IPS-11a (cell line): Measurements from ENCODE around the gene EPC1.
"Not testable (repeated sequence)": the region's sequence is repeated elsewhere in the genome, so short reads cannot be mapped to it uniquely, and the experiment has no call there.

Source experiments
- H3K4me3 ChIP-seq: one replicate; pipeline ENCODE4 v1.5.1; 2013; ENCODE audit warnings: low read depth, low read length, control low read depth

EPC1 gene

DNA sequence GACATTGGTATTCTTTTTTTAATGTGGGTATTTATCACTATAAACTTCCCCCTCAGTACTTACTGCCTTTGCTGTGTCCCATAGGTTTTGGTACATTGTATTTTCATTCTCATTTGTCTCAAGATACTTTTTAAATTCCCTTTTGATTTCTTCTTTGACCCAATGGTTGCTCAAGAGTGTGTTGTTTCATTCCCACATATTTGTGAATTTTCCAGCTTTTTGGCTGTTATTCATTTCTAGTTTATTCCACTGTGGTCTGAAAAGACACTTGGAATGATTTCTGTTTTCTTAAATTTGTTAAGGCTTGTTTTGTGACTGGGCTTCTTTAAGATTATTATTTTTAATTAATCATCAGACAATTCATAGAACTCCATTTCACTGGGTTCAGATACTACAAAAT lies 105.0 kb downstream of the EPC1 start:
- no peak overlapping the region for H3K4me3 ChIP-seq

DNA sequence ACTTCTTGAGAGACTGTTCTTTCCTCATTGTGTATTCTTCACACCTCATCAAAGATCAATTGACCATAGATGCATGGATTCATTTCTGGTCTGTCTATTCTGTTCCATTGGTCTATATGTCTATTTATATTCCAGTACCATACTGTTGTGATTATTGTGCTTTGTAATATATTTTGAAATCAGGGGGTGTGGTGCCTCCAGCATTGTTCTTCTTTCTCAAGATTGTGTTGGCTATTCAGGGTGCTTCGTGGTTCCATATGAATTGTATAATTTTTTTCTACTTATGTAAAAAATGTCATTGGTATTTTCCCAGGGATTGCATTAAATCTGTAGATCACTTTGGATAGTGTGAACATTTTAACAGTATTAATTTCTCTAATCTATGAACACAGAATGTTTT lies 106.5 kb downstream of the EPC1 start:
- no peak overlapping the region for H3K4me3 ChIP-seq

DNA sequence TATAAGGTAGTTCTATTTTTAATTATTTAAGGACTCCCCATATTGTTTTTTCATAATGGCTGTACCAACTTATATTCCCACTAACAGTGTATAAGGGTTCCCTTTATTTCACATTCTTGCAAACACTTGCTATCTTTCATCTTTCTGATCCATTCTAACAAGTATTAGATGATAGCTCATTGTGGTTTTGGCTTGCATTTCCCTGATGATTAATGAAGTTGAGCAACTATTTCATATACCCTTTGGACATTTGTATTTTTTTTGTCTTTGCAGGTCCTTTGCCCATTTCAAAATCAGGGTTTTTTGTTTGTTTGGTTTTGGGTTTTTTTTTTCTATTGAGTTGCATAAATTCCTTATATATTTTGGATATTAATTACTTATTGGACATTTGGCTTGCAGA lies 107.2 kb downstream of the EPC1 start:
- H3K4me3 ChIP-seq: no peak overlapping the region

DNA sequence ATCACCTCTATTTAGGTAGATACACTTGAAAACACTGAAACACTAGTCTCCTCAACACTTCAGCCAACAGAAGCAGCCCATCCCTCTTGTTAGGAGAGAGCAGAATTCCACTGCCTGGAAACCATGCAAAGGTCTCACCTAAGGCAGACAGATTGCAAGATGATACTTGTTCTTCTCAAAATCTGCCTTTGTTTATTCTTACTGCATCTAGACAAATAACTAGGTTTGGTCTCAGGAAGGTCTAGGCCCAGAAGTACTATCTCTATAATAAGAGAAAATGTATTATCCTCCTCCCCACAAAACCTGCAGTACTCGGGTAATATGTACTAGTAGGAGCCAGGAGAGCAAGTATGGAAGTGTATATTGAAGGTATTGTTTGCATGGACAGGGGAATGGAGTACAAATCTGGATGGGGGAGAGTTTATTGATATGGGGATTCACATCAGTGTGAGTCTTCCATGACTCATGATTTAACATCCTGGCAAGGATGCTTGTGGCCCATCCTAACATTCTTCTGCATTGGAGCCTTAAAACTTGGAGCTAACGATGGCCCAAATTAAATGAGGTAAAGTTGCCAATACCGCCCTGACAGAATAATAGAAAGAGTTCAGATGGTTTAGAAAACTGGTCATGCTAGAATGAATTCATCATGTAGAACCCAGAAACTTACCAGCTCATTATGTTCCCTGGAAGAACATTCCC lies 109.2 kb downstream of the EPC1 start:
- no peak overlapping the region for H3K4me3 ChIP-seq

DNA sequence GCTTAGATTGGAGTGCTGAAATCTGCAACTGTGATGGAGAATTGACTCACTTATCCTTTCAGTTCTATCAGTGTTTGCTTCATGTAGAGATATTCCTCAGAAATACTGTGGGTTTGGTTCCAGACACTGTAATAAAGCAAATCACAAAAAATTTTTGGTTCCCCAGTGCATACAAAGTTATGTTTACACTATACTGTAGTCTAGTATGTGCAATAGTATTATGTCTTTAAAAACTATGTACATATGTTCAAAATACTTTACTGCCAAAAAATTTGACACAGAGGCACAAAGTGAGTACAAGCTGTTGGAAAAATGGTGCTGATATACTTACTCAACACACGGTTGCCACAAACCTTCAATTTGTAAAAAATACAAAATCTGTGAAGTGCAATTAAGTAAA lies 112.5 kb downstream of the EPC1 start:
- H3K4me3 ChIP-seq: no peak overlapping the region

DNA sequence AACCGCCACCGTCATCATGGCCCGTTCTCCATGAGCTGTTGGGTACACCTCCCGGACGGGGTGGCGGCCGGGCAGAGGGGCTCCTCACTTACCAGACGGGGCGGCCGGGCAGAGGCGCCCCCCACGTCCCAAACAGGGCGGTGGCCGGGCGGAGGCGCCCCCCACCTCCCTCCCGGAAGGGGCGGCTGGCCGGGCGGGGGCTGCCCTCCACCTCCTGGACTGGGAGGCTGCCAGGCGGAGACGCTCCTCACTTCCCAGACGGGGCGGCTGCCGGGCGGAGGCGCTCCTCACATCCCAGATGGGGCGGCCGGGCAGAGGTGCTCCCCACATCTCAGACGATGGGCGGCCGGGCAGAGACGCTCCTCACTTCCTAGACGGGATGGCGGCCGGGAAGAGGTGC lies 113.6 kb downstream of the EPC1 start:
- not testable (repeated sequence) for H3K4me3 ChIP-seq

DNA sequence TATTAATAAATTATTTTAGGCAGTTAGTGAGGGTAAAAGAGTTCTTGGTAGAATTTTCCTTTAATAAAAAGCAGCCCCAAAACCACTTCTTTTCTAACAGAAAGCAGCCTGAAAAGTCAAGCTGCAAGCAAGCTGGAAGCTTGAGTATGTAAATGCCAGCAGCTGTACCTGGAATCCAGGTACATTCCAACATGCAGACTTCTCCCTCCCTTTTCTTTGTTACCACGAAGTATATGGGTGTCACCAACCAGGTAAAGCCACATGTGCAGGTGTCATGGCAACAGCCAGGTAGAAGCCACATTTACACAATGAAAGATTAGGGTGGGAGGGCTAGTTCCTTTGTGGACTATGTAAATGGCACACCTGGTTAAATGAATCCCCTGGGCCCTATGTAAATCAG lies 114.6 kb downstream of the EPC1 start:
- no peak overlapping the region for H3K4me3 ChIP-seq

DNA sequence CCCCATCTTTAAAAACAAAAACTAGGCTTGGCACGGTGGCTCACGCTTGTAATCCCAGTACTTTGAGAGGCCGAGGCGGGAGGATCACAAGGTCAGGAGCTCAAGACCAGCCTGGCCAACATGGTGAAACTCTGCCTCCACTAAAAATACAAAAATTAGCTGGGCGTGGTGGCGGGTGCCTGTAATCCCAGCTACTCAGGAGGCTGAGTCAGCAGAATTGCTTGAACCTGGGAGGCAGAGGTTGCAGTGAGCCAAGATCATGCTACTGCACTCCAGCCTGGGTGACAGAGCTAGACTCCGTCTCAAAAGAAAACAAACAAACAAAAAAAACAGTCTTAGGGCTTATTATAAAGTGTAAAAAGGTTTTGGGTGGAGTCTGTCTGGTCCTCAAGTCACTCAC lies 117.2 kb downstream of the EPC1 start:
- not testable (repeated sequence) for H3K4me3 ChIP-seq

DNA sequence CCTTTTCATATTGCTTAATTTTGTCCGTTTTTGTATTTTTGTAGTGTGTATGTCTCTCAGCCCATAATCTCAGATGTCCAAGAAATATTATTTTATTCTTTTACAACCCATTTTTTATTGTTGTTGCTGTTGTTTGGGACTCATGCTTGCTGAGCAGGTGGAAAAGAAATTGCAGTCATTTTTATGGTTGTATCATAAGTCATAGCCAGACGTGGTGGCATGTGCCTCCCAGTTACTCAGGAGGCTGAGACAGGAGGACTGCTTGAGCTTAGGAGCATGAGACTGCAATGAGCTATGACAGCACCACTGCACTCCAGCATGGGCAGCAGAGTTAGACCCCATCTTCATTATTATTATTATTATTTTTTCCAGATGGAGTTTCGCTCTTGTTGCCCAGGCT lies 117.8 kb downstream of the EPC1 start:
- no peak overlapping the region for H3K4me3 ChIP-seq

DNA sequence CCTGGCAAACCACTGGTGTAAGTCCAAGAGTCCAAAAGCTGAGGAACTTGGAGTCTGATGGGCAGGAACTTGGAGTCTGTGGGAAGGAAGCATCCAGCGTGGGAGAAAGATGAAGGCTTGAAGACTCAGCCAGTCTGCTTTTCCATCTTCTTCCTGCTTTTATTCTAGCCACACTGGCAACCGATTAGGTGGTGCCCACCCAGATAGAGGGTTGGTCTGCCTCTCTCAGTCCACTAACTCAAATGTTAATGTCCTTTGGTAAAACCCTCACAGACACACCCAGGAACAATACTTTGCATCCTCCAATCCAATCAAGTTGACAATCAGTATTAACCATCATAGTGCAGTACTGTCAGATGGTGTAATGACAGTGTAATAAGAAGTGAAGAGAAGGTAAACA lies 119.2 kb downstream of the EPC1 start:
- H3K4me3 ChIP-seq: no peak overlapping the region

DNA sequence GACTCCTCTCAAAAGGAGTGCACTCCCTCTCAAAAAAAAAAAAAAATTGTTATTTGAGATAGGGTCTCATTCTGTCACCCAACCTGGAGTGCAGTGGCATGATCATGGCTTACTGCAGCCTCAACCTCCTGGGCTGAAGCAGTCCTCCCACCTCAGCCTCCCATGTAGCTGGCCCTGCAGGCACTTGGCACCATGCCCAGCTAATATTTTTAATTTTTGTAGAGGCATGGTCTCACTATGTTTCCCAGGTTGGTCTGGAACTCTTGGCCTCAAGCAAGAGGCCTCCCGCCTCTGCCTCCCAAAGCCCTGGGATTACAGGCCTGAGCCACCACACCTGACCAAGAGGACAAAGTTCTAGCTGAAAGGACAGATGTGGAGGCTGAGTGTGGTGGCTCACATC lies 120.3 kb downstream of the EPC1 start:
- H3K4me3 ChIP-seq: no peak overlapping the region

DNA sequence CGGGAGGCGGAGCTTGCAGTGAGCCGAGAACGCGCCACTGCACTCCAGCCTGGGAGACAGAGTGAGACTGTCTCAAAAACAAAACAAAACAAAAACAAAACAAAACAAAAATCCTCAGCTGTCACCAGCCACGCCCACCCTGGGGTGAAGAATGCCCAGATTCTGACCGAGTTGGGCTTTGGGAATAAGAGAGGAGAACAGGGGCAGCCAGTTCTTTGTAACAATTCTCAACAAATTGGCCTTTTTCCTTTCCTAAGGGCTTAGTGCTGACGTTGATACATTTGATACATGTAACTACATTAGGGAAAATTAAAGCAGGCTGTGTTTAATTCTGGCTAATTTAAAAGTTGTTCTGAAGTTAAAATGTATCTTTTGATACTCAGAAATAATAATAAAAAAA lies 121.0 kb downstream of the EPC1 start:
- no peak overlapping the region for H3K4me3 ChIP-seq

DNA sequence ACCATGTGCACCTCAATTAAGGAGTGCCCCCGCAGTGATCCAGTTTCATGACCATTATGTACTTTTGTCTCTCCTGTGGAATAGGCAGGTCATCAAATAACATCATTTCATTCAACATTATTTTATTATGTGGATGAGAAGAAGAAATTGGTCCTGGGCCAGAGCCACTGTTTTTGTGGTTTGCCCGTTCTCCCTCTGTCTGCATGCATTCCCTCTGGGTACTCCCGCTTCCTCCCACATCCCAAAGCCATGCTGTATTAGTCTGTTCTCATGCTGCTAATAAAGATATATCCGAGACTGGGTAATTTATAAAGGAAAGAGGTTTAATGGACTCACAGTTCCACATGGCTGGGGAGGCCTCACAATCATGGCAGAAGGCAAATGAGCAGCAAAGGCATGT lies 124.6 kb downstream of the EPC1 start:
- H3K4me3 ChIP-seq: not testable (repeated sequence)

DNA sequence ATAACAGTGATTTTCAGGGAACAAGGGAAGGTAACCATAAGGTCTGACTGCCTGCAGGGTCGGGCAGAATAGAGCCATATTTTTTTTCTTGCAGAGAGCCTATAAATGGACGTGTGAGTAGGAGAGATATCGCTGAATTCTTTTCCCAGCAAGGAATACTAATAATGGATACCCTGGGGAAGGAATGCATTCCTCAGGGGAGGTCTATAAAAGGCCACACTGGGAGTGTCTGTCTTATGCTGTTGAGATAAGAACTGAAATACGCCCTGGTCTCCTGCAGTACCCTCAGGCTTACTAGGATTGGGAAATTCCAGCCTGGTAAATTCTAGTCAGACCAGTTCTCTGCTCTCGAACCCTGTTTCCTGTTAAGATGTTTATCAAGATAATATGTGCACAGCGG lies 127.8 kb downstream of the EPC1 start:
- H3K4me3 ChIP-seq: not testable (repeated sequence)

DNA sequence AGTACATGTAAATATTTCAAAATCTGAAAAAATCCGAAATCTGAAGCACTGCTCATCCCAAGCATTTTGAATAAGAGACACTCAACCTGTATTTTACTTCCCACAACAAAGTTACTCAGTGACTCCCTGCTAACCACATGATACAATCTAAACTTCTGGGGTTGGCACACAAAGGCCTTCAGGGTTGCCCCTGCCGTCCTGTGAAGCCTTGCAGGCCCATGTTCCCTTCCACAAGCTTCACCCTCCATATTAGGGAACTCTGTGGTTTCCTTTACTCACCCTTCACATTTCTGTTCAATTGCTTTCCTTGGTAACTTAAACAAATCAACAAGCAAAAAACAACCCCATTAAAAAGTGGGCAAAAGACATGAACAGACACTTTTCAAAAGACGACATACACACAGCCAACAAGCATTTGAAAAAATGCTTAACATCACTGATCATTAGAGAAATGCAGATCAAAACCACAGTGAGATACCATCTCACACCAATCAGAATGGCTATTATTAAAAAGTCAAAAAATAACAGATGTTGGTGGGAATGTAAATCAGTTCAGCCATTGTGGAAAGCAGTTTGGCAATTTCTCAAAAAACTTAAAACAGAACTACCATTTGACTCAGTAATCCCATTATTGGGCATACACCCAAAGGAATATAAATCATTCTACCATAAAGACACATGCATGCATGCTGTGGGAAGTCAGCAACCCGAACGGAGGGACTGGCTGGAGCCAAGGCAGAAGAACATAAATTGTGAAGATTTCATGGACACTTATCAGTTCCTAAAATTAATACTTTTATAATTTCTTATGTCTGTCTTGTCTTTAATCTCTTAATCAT lies 128.5 kb downstream of the EPC1 start:
- H3K4me3 ChIP-seq: not testable (repeated sequence)
